ENCODE data around the gene POC1B.

- TF ChIP-seq FOXA1 (IDR thresholded peaks at IDR 0.05): no peak
- TF ChIP-seq SUZ12 (IDR thresholded peaks at IDR 0.05): no peak
- no peak for TF ChIP-seq BHLHE40 (IDR thresholded peaks at IDR 0.05; ENCODE audit: borderline replicate concordance)
- TF ChIP-seq ELF4 (IDR thresholded peaks at IDR 0.05): no peak
These were observed 28.4 kb downstream of the POC1B start for GRCh38 chr12:89497467-89497866.
